Measurements from ENCODE around the gene GTF2IRD1. TPM values are rescaled to one million over a fixed set of nuclear protein-coding genes. Genes with fewer than 3 reads are reported as not detected.

GTF2IRD1 gene
- total and polyA plus RNA-seq, 9 of the 15 experiments (the other 6 are each of a cell fraction or from before 2014, with no cell fraction given), result 9.1 to 30.2 (median 14.0) TPM

GRCh38 chr7:74582447-74583039, 128.8 kb downstream of the GTF2IRD1 start (continued):
- no peak for TF ChIP-seq ZBTB49 (CRISPR knock-in tag; IDR thresholded peaks at IDR 0.05; ENCODE audit: borderline replicate concordance)
- no peak for TF ChIP-seq PURB (CRISPR knock-in tag; IDR thresholded peaks at IDR 0.05; ENCODE audit: low read depth)
- no peak for TF ChIP-seq SMAD4 (CRISPR knock-in tag; conservative IDR thresholded peaks at IDR 0.05)

DNA sequence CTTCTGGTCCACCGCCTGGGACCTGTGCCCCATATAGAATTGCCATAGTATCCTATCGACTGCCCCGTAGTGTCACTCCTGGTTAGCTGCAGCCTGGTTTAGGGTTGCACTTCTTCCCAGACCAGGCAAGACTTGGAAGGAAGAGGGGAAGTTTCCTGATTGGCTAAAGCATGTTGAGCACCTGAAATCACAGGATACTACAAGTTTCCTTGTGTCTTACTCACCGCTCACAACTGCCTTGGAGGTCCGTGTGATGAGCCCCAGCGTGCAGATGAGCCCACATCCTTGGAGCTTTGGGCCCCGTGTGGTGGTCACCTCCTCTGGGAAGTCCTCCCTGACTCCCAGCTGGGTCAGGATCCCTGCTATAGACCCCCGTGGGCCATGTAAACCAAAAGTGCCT, 129.9 kb downstream of the GTF2IRD1 start:
- Histone ChIP-seq H3K27me3 (ENCODE audit: control insufficient read depth in 2 of 2, insufficient read depth in 2 of 2, low read length in 2 of 2) (no peaks in the 10 kb centered on the region), H3K27ac (ENCODE audit: extremely low read depth, low read depth, low read length) (no peak overlapping the region), H3K36me3 (ENCODE audit: control insufficient read depth, insufficient read depth, low read length) (no peaks in the 10 kb centered on the region), H3K9ac (ENCODE audit: insufficient read depth in 1 of 2, low read depth in 2 of 2, low read length in 2 of 2) (no peak overlapping the region), H3K4me1 (replicated peaks in 1 of 2; ENCODE audit: control insufficient read depth in 2 of 2, insufficient read depth in 2 of 2, low read length in 2 of 2) (peaks cover 18 to 23% of the 10 kb centered on the region in 2 experiments), H3K9me3 (replicated peaks; ENCODE audit: control insufficient read depth, insufficient read depth, low read depth, low read length) (no peaks in the 10 kb centered on the region), H3K79me2 (ENCODE audit: control insufficient read depth, insufficient read depth, low read length) (no peaks in the 10 kb centered on the region), H4K20me1 (replicated peaks; ENCODE audit: control insufficient read depth, insufficient read depth, low read length) (peaks cover 25% of the 10 kb centered on the region), H3K4me3 (no peak overlapping the region), H3K9me1 (ENCODE audit: control insufficient read depth, insufficient read depth, low read length) (peaks cover 4% of the 10 kb centered on the region), H3K4me2 (ENCODE audit: insufficient read depth, low read length) (no peak overlapping the region), H2AFZ (ENCODE audit: low read depth, low read length) (no peak overlapping the region)
- FAIRE-seq (no peak), DNase-seq (ENCODE audit: extremely low read depth in 1 of 4, low spot score in 3 of 4) (no peak), ATAC-seq (no peak)
- intact Hi-C loops (cut with micrococcal nuclease) (no loop called here), in situ Hi-C loops (cut with MboI) (no loop called here)
- TF ChIP-seq ZNF263 (CRISPR knock-in tag; IDR thresholded peaks at IDR 0.05; ENCODE audit: borderline replicate concordance), result no peak
- TF ChIP-seq ZFP36 (IDR thresholded peaks at IDR 0.05; ENCODE audit: low read depth, low read length, partially characterized antibody), result peak; percentile 78
- no peak for TF ChIP-seq EWSR1 (IDR thresholded peaks at IDR 0.05; ENCODE audit: borderline replicate concordance, low read depth, partially characterized antibody)
- no peak for TF ChIP-seq ZBTB5 (IDR thresholded peaks at IDR 0.05)
- ChIA-PET POLR2A (no interaction called here), CTCF (ENCODE audit: low intra/inter-chr PET ratio) (no interaction called here)
- BruUV-seq (replicated peaks), result no TSS peak
- 69% methylated on average over 8 of the region's 8 CpGs for WGBS (ENCODE audit: insufficient coverage, low coverage, missing lambda C conversion rate)
